Ishikawa (cell line): ENCODE results near the gene NUP205.

ENCODE experiments used
- CEBPB ChIP-seq: IDR thresholded peaks from 2 replicates; pipeline ENCODE4 v1.6.1; 2012
- CREB1 ChIP-seq: IDR thresholded peaks from 2 replicates; pipeline ENCODE4 v1.6.1; 2012; ENCODE audit warnings: low read depth
- EGR1 ChIP-seq: IDR thresholded peaks from 2 replicates; pipeline ENCODE4 v1.6.1; 2012
- EP300 ChIP-seq: IDR thresholded peaks from 2 replicates; pipeline ENCODE4 v1.6.1; 2012; ENCODE audit warnings: borderline replicate concordance
- FOXM1 ChIP-seq: IDR thresholded peaks from 2 replicates; pipeline ENCODE4 v1.6.1; 2012; ENCODE audit warnings: low read depth, borderline replicate concordance
- MAX ChIP-seq: IDR thresholded peaks from 2 replicates; pipeline ENCODE4 v1.6.1; 2012
- NFIC ChIP-seq: IDR thresholded peaks from 2 replicates; pipeline ENCODE4 v1.6.1; 2012
- RAD21 ChIP-seq: IDR thresholded peaks from 2 replicates; pipeline ENCODE4 v1.6.1; 2012; ENCODE audit warnings: low read depth
- REST ChIP-seq: IDR thresholded peaks from 2 replicates; pipeline ENCODE4 v1.6.1; 2012; ENCODE audit warnings: low read depth, mild to moderate bottlenecking
- TAF1 ChIP-seq: IDR thresholded peaks from 2 replicates; pipeline ENCODE4 v1.6.1; 2012; ENCODE audit warnings: low read depth, mild to moderate bottlenecking
- TCF12 ChIP-seq: IDR thresholded peaks from 2 replicates; pipeline ENCODE4 v1.6.1; 2012; ENCODE audit warnings: low read depth
- TEAD4 ChIP-seq: IDR thresholded peaks from 2 replicates; pipeline ENCODE4 v1.6.1; 2012
- USF1 ChIP-seq: IDR thresholded peaks from 2 replicates; pipeline ENCODE4 v1.6.1; 2012
- YY1 ChIP-seq: IDR thresholded peaks from 2 replicates; pipeline ENCODE4 v1.6.1; 2012; ENCODE audit warnings: low read depth
- ZBTB7A ChIP-seq: IDR thresholded peaks from 2 replicates; pipeline ENCODE4 v1.6.1; 2012; ENCODE audit warnings: low read depth

Gene NUP205

GRCh38 chr7:135600226-135600625, 42.5 kb downstream of the NUP205 start:
- TF ChIP-seq MAX (no peak), TEAD4 (no peak), YY1 (no peak), TAF1 (no peak), CREB1 (no peak), REST (no peak), NFIC (no peak), TCF12 (no peak)

- TF ChIP-seq YY1 (no peak), TCF12 (no peak), CEBPB (no peak)
Observed at GRCh38 chr7:135601182-135601581, 43.5 kb downstream of the NUP205 start.

- TF ChIP-seq EP300 (no peak), REST (no peak), FOXM1 (no peak), CREB1 (no peak), NFIC (no peak), MAX (no peak), TEAD4 (no peak), YY1 (no peak), EGR1 (no peak), RAD21 (no peak), TCF12 (no peak), USF1 (no peak), ZBTB7A (no peak), CEBPB (no peak), TAF1 (no peak)
Observed at GRCh38 chr7:135602304-135602703, 44.6 kb downstream of the NUP205 start.

- TF ChIP-seq EGR1 = no peak
- TF ChIP-seq TAF1 = no peak
- no peak for TF ChIP-seq REST
- no peak for TF ChIP-seq MAX
- TF ChIP-seq TCF12 = no peak
- TF ChIP-seq TEAD4 = no peak
- no peak for TF ChIP-seq FOXM1
- TF ChIP-seq YY1 = no peak
- no peak for TF ChIP-seq RAD21
- TF ChIP-seq EP300 = no peak
Observed at GRCh38 chr7:135616136-135616535, 58.4 kb downstream of the NUP205 start.

GRCh38 chr7:135617781-135618180, 60.1 kb downstream of the NUP205 start:
- TF ChIP-seq RAD21 (no peak), CREB1 (no peak)

GRCh38 chr7:135618510-135618909, 60.8 kb downstream of the NUP205 start:
- TF ChIP-seq TAF1 = no peak
- no peak for TF ChIP-seq CREB1
- TF ChIP-seq ZBTB7A = no peak
- TF ChIP-seq EGR1 = no peak
- no peak for TF ChIP-seq YY1
- no peak for TF ChIP-seq EP300
- no peak for TF ChIP-seq TEAD4
- TF ChIP-seq CEBPB = no peak
- no peak for TF ChIP-seq REST
- TF ChIP-seq FOXM1 = no peak
- TF ChIP-seq MAX = no peak
- no peak for TF ChIP-seq NFIC
- no peak for TF ChIP-seq RAD21
- no peak for TF ChIP-seq TCF12
- TF ChIP-seq USF1 = no peak
